Stimulated activated CD8-positive, alpha-beta memory T cell treated with anti-CD3 and anti-CD28 coated beads, Interleukin-15, amount 100 ng/mL, for 1 hour (primary cell): ENCODE results near the gene SLC12A2.

Source experiments
- DNase-seq: peaks from one replicate; pipeline ENCODE4 v3.0.0-alpha.2; 2020; ENCODE audit warnings: low read depth

SLC12A2 gene

GRCh38 chr5:128172102-128172501 lies 88.5 kb downstream of the SLC12A2 start:
- no peak for DNase-seq

GRCh38 chr5:128174951-128175350 lies 91.4 kb downstream of the SLC12A2 start:
- DNase-seq = no peak

GRCh38 chr5:128192368-128192767 lies 108.8 kb downstream of the SLC12A2 start:
- no peak for DNase-seq

GRCh38 chr5:128193665-128194390 lies 110.3 kb downstream of the SLC12A2 start:
- DNase-seq = no peak

- no peak for DNase-seq
Observed at GRCh38 chr5:128195316-128195715, 111.8 kb downstream of the SLC12A2 start.

- no peak for DNase-seq
Observed at GRCh38 chr5:128196080-128196479, 112.5 kb downstream of the SLC12A2 start.

- no peak for DNase-seq
Observed at GRCh38 chr5:128196791-128197190, 113.2 kb downstream of the SLC12A2 start.

GRCh38 chr5:128197896-128198522 lies 114.4 kb downstream of the SLC12A2 start:
- DNase-seq = no peak

GRCh38 chr5:128199104-128199503 lies 115.5 kb downstream of the SLC12A2 start:
- no peak for DNase-seq

GRCh38 chr5:128199611-128200010 lies 116.0 kb downstream of the SLC12A2 start:
- DNase-seq = no peak

- peak; percentile 73 for DNase-seq
Observed at GRCh38 chr5:128201065-128201926, 117.7 kb downstream of the SLC12A2 start.

GRCh38 chr5:128202320-128202719 lies 118.8 kb downstream of the SLC12A2 start:
- no peak for DNase-seq

GRCh38 chr5:128208436-128208835 lies 124.9 kb downstream of the SLC12A2 start:
- no peak for DNase-seq

- no peak for DNase-seq
Observed at GRCh38 chr5:128212191-128212806, 128.7 kb downstream of the SLC12A2 start.

GRCh38 chr5:128213340-128213739 lies 129.8 kb downstream of the SLC12A2 start:
- no peak for DNase-seq

GRCh38 chr5:128213833-128214232 lies 130.3 kb downstream of the SLC12A2 start:
- no peak for DNase-seq

- DNase-seq = no peak
Observed at GRCh38 chr5:128216285-128216684, 132.7 kb downstream of the SLC12A2 start.

GRCh38 chr5:128216860-128217531 lies 133.4 kb downstream of the SLC12A2 start:
- DNase-seq = no peak

- no peak for DNase-seq
Observed at GRCh38 chr5:128220841-128221240, 137.3 kb downstream of the SLC12A2 start.

GRCh38 chr5:128224336-128224735 lies 140.8 kb downstream of the SLC12A2 start:
- DNase-seq = no peak

- no peak for DNase-seq
Observed at GRCh38 chr5:128225245-128226030, 141.9 kb downstream of the SLC12A2 start.
